ENCODE data around the gene PTPN1.

GRCh38 chr20:50534567-50534966 is 24.4 kb downstream of the PTPN1 start:
- TF ChIP-seq TAF1 (IDR thresholded peaks at IDR 0.05; ENCODE audit: borderline replicate concordance, low read depth, low read length), result no peak
- TF ChIP-seq STAT1 (conservative IDR thresholded peaks at IDR 0.05), result no peak
- TF ChIP-seq GABPA (IDR thresholded peaks at IDR 0.05; ENCODE audit: low read depth), result no peak
- TF ChIP-seq RAD21 (IDR thresholded peaks at IDR 0.05; ENCODE audit: insufficient read depth, low read depth, low read length), result no peak
- no peak for TF ChIP-seq CEBPB (IDR thresholded peaks at IDR 0.05; ENCODE audit: borderline replicate concordance in 1 of 2, low read depth in 2 of 2, low read length in 2 of 2)
- TF ChIP-seq POLR2AphosphoS5 (IDR thresholded peaks at IDR 0.05; ENCODE audit: low read length), result no peak
- no peak for TF ChIP-seq PRDM15 (CRISPR knock-in tag; IDR thresholded peaks at IDR 0.05)
- TF ChIP-seq ZBTB33 (IDR thresholded peaks at IDR 0.05), result no peak
- no peak for TF ChIP-seq CEBPZ (IDR thresholded peaks at IDR 0.05; ENCODE audit: low read depth, low read length)
- no peak for TF ChIP-seq MAX (IDR thresholded peaks at IDR 0.05; ENCODE audit: low read depth, low read length)

All from GM12878 (cell line).